HFFc6 (cell line): ENCODE measurements around the gene SHISA6. TPM values are rescaled to one million over a fixed set of nuclear protein-coding genes. Genes with fewer than 3 reads are reported as not detected.

ENCODE experiments used
- DNase-seq: peaks from one replicate; pipeline ENCODE4 v3.0.0-alpha.2; 2018
- H3K27ac Mint-ChIP-seq: 2 replicates; pipeline ENCODE4 v1.8.0; 2020; ENCODE audit warnings: mild to moderate bottlenecking, mixed read lengths
- H3K27me3 Mint-ChIP-seq: 2 replicates; pipeline ENCODE4 v1.8.0; 2021; ENCODE audit warnings: mild to moderate bottlenecking, moderate library complexity, mixed read lengths; ENCODE audit not compliant: insufficient read depth
- H3K36me3 Mint-ChIP-seq: 2 replicates; pipeline ENCODE4 v1.8.0; 2021; ENCODE audit warnings: low read depth, mixed read lengths
- H3K4me1 Mint-ChIP-seq: 2 replicates; pipeline ENCODE4 v1.8.0; 2020; ENCODE audit warnings: low read depth, mixed read lengths
- H3K4me3 Mint-ChIP-seq: 2 replicates; pipeline ENCODE4 v1.8.0; 2020; ENCODE audit warnings: mild to moderate bottlenecking, moderate library complexity, mixed read lengths
- H3K9me3 Mint-ChIP-seq: 2 replicates; pipeline ENCODE4 v1.8.0; 2020; ENCODE audit warnings: mild to moderate bottlenecking, mixed read lengths
- total RNA-seq, 6 experiments: library from RNA; stranded (reverse); fragmentation: NEBNext Ultra II Directional; extraction: Animal tissue kit (Norgen Biotek cat#: 25700); gene quantifications; 2 replicates in 1 of 6; 3 replicates in 5 of 6; pipeline ENCODE4 v1.2.3, GENCODE V29; 2021
- TF ChIP-seq, protein P1 (sequence below): fragments of 200-600 bp; sonication (generic); IDR thresholded peaks from 2 replicates; pipeline ENCODE4 v1.5.0; 2021; ENCODE audit warnings: antibody characterized with exemption, mild to moderate bottlenecking

Gene SHISA6
- total RNA-seq, 6 experiments from 2014 or later: not detected

DNA sequence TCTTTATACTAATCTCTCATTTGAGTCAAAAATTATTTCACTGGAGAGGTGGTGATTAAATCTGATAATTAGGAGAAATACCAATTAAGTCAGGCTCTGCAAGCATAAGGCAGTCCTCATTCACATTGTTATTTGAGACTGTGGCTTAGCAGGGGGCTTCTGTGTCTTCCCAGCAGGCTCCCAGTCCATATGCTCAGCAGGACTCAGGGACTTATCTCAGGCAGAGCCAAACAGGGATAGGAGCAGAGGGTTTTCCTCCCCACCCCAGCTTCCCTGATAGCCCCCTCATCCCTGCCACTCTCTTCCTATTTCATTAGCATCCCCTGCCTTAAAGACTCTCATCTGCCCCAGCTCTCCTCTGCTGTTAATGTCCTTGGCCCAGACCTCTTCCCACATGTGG, 252.9 kb downstream of the SHISA6 start:
- no peak overlapping the region for H3K4me3 Mint-ChIP-seq
- H3K4me1 Mint-ChIP-seq: no peaks in the 10 kb centered on the region
- H3K27ac Mint-ChIP-seq: no peak overlapping the region
- TF ChIP-seq, protein P1, sequence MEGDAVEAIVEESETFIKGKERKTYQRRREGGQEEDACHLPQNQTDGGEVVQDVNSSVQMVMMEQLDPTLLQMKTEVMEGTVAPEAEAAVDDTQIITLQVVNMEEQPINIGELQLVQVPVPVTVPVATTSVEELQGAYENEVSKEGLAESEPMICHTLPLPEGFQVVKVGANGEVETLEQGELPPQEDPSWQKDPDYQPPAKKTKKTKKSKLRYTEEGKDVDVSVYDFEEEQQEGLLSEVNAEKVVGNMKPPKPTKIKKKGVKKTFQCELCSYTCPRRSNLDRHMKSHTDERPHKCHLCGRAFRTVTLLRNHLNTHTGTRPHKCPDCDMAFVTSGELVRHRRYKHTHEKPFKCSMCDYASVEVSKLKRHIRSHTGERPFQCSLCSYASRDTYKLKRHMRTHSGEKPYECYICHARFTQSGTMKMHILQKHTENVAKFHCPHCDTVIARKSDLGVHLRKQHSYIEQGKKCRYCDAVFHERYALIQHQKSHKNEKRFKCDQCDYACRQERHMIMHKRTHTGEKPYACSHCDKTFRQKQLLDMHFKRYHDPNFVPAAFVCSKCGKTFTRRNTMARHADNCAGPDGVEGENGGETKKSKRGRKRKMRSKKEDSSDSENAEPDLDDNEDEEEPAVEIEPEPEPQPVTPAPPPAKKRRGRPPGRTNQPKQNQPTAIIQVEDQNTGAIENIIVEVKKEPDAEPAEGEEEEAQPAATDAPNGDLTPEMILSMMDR: no peak
- H3K27me3 Mint-ChIP-seq: peaks cover 1% of the 10 kb centered on the region
- no peak for DNase-seq
- H3K9me3 Mint-ChIP-seq: peaks cover 74% of the 10 kb centered on the region
- peaks cover 15% of the 10 kb centered on the region for H3K36me3 Mint-ChIP-seq

DNA sequence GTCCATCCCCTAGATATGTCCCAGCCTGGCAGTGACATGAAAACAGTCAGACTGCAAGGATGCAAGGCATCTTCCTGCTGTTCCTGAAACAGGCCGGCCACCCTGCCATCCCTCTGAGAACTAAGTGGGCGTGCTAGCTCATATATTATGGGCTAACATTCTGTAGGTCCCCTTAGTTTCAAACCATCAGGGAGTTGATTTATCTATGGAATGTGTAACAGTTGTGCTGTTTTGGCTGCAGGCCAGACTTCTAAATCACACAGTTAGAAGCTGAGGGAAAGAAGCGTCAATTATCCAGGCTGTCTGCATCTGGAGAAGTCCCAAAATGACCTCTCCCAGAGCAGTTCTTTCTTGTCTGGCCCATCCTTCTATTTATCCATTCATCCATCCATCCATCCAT, 254.6 kb downstream of the SHISA6 start:
- no peak for DNase-seq
- no peak overlapping the region for H3K27ac Mint-ChIP-seq
- TF ChIP-seq, protein P1: no peak
- H3K4me1 Mint-ChIP-seq: no peaks in the 10 kb centered on the region
- H3K36me3 Mint-ChIP-seq: peaks cover 15% of the 10 kb centered on the region; the same call in 1 of the 2 replicates
- no peak overlapping the region for H3K4me3 Mint-ChIP-seq
- H3K9me3 Mint-ChIP-seq: peaks cover 67% of the 10 kb centered on the region
- H3K27me3 Mint-ChIP-seq: peaks cover 1% of the 10 kb centered on the region

DNA sequence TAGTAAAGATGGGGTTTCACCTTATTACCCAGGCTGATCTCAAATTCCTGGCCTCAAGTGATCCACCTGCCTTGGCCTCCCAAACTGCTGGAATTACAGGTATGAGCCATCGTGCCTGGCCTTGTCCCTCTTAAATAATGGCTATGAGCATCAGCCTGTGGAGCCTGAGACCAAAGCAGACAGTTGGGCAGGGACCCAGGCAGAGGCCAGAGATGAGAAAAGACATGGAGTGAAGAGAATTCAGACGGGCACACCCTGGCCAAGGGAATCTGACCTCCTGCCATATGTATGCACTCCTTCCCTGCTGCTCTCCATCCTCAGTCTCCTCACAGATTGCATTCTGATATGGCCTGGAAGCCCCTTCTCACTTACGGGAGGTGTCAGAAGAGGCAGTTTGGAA, 258.9 kb downstream of the SHISA6 start:
- peaks cover 22% of the 10 kb centered on the region; the same call in 1 of the 2 replicates for H3K36me3 Mint-ChIP-seq
- TF ChIP-seq, protein P1: no peak
- no peak overlapping the region for H3K4me3 Mint-ChIP-seq
- no peaks in the 10 kb centered on the region for H3K4me1 Mint-ChIP-seq
- H3K27me3 Mint-ChIP-seq: no peaks in the 10 kb centered on the region; the same call in 1 of the 2 replicates
- no peak overlapping the region for H3K27ac Mint-ChIP-seq
- H3K9me3 Mint-ChIP-seq: peaks cover 61% of the 10 kb centered on the region
- no peak for DNase-seq

DNA sequence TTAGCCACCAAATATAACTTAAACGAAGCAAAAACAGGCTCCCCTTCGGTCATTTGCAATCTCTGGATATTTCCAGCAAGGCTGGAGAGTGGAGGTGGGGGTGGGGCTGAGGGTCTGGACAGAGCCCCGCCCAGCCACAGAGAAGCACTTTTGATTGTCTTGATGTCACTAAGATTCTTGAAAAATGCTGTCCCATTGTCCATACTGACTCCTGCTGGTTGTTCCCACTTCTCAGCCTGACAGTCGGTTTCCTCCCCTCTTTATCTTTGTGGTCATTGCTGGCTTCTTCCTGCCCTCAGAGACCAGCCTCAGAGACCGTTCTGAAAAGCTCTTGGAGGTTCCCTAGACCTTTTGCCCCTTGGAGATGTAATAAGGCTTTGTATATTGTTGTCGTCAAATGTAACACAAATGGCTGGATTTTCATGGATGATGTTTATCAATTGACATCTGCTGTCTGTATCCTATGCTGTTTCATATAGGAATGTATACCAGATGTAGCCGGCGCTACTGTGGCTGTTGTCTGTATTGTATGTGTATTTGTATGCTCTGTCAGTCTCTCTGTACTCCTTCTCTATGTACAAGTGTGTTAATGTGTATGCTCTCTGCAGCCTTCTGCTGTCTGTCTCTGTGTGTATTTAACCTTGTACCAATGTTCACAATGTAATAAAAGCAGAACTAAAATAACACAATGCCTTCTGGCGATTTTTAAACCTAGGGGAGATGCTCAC, 262.5 kb downstream of the SHISA6 start:
- Mint-ChIP-seq H3K9me3 (peaks cover 60% of the 10 kb centered on the region), H3K4me1 (no peaks in the 10 kb centered on the region), H3K36me3 (peaks cover 12% of the 10 kb centered on the region; the same call in 1 of the 2 replicates), H3K27ac (no peak overlapping the region), H3K4me3 (no peak overlapping the region), H3K27me3 (no peaks in the 10 kb centered on the region)
- TF ChIP-seq, protein P1: no peak
- DNase-seq: no peak

DNA sequence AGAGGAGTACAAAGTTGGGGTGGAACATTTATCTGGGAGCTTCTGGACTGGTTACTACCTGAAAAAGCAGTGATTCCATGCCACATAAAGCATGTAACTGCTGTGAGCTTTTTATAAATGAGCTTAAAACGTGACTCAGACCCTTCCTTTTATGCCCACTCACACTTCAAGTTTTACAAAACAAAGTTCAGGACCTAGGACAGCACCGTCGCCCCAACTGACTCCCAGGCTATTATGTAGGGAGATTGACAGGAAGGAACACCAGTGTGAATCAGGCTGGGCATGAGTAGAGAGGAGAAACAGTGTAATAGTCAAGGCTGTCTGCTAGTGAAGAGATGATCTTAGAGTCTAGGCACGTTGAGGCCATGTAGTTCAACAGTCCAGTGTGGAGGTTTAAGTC, 265.6 kb downstream of the SHISA6 start:
- no peaks in the 10 kb centered on the region for H3K27me3 Mint-ChIP-seq
- peaks cover 55% of the 10 kb centered on the region for H3K9me3 Mint-ChIP-seq
- TF ChIP-seq, protein P1: no peak

More for the DNA sequence above, 265.6 kb downstream of the SHISA6 start:
- Mint-ChIP-seq H3K36me3 (peaks cover 8% of the 10 kb centered on the region; the same call in 1 of the 2 replicates), H3K4me3 (no peak overlapping the region), H3K27ac (no peak overlapping the region), H3K4me1 (no peaks in the 10 kb centered on the region)
- no peak for DNase-seq
